NCI-H69 (cell line): ENCODE results near the gene PGRMC2.

ENCODE experiments used
- DNase-seq: peaks from one replicate; lab custom pipeline; 2025; lab: John Stamatoyannopoulos, UW

PGRMC2 gene

GRCh38 chr4:128220286-128221235, 67.1 kb downstream of the PGRMC2 start:
- peak; percentile 24 for DNase-seq
